GM06990 (cell line): ENCODE measurements around the gene YKT6.

Experiments
- DNase-seq: peaks from one replicate; pipeline ENCODE4 v3.0.0-alpha.2; 2011; ENCODE audit not compliant: insufficient read length; ENCODE audit errors: extremely low read depth
- H3K27me3 ChIP-seq: replicated peaks from 2 replicates; pipeline ENCODE4 v1.6.0; 2011; ENCODE audit warnings: low read length; ENCODE audit not compliant: control insufficient read depth, insufficient read depth
- H3K36me3 ChIP-seq: 2 replicates; pipeline ENCODE4 v1.5.1; 2011; ENCODE audit warnings: low read length; ENCODE audit not compliant: control insufficient read depth, insufficient read depth
- H3K4me3 ChIP-seq: replicated peaks from 2 replicates; pipeline ENCODE4 v1.5.1; 2011; ENCODE audit warnings: low read depth, mild to moderate bottlenecking, control low read depth, low read length
- TF ChIP-seq, protein P1 (sequence below): IDR thresholded peaks from 2 replicates; pipeline ENCODE4 v1.5.1; 2011; ENCODE audit warnings: low read length, control low read depth, mild to moderate bottlenecking, inconsistent platforms; ENCODE audit not compliant: insufficient read depth, poor library complexity, severe bottlenecking

Gene YKT6

GRCh38 chr7:44251881-44252280, 51.1 kb downstream of the YKT6 start:
- no peak for DNase-seq
- TF ChIP-seq, protein P1, sequence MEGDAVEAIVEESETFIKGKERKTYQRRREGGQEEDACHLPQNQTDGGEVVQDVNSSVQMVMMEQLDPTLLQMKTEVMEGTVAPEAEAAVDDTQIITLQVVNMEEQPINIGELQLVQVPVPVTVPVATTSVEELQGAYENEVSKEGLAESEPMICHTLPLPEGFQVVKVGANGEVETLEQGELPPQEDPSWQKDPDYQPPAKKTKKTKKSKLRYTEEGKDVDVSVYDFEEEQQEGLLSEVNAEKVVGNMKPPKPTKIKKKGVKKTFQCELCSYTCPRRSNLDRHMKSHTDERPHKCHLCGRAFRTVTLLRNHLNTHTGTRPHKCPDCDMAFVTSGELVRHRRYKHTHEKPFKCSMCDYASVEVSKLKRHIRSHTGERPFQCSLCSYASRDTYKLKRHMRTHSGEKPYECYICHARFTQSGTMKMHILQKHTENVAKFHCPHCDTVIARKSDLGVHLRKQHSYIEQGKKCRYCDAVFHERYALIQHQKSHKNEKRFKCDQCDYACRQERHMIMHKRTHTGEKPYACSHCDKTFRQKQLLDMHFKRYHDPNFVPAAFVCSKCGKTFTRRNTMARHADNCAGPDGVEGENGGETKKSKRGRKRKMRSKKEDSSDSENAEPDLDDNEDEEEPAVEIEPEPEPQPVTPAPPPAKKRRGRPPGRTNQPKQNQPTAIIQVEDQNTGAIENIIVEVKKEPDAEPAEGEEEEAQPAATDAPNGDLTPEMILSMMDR: no peak
- H3K27me3 ChIP-seq: no peaks in the 10 kb centered on the region
- no peaks in the 10 kb centered on the region for H3K36me3 ChIP-seq
- H3K4me3 ChIP-seq: no peak overlapping the region

DNA sequence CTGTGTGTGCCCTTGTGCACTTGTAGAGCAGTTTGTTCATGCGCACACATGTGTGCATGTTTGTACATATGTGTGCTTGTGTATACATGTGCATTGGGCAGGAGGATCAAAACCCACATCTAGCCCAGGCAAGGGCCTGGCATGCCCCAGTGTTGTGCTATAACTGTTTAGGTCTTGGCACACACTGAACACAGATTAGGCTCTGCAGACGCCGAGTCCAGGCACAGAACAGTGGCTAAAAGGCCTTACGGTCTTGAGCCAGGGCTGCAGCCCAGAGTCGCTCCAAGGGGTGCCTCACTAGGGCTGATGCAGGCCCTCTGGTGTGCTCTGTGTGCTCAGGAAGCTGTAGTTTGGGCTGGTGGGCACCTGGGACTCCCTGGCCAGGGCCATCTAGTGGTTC, 55.7 kb downstream of the YKT6 start:
- no peak for DNase-seq
- Histone ChIP-seq H3K4me3 (no peak overlapping the region), H3K27me3 (no peaks in the 10 kb centered on the region), H3K36me3 (no peaks in the 10 kb centered on the region)
- TF ChIP-seq, protein P1: no peak

DNA sequence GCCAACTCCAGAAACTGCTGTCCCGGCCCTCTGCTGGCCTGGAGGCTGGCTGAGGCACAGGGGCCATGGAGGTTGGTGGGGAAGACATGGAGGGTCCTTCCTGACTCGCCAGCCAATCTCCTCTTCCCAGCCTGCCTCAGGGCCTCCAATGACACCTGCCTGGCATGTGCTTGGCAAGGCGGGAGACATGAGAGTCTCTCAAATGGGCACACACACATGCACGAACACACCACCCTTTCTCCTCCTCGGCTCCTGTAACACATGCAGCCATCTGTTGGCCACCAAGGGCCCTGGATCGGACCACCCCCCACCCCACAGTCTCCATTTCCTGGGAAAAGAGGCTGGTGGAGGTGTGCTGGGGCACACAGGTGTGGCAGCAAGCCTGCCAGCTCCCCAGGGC, 56.4 kb downstream of the YKT6 start:
- no peak overlapping the region for H3K4me3 ChIP-seq
- H3K36me3 ChIP-seq: no peaks in the 10 kb centered on the region
- no peak for DNase-seq
- TF ChIP-seq, protein P1: no peak
- H3K27me3 ChIP-seq: no peaks in the 10 kb centered on the region

- H3K4me3 ChIP-seq: no peak overlapping the region
- H3K36me3 ChIP-seq: no peaks in the 10 kb centered on the region
- no peaks in the 10 kb centered on the region for H3K27me3 ChIP-seq
- peak; percentile 88 for DNase-seq
- TF ChIP-seq, protein P1: no peak
Observed at GRCh38 chr7:44257618-44258422, 57.0 kb downstream of the YKT6 start.

DNA sequence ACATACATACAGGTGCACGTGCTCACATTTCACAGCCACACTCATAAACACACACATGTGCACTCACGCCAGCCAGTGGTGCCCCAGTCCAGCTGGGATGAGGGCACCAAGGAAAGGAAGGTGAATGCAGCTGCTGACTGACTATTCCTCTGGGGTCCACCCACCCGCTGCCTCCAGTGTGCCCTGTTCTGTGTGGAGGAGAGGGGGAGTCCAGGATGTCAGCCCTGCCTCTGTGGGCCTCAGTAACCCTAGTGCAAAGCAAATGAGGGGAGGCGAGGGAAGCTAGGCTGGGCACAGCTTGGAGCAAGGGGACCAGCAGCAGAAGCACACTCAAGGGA, 57.6 kb downstream of the YKT6 start:
- DNase-seq: no peak
- no peak overlapping the region for H3K4me3 ChIP-seq
- TF ChIP-seq, protein P1: no peak
- H3K27me3 ChIP-seq: no peaks in the 10 kb centered on the region
- no peaks in the 10 kb centered on the region for H3K36me3 ChIP-seq
